Endometrial microvascular endothelial cells (primary cell): ENCODE data around the gene SPATA9. TPM values are rescaled to one million over a fixed set of nuclear protein-coding genes. Genes with fewer than 3 reads are reported as not detected.
"Not testable (repeated sequence)": the region's sequence is repeated elsewhere in the genome, so short reads cannot be mapped to it uniquely, and the experiment has no call there.

Source experiments
- in situ Hi-C: cut with HindIII; loops from 2 replicates; pipeline ENCODE4 v1.10.0; 2017; ENCODE audit warnings: low sequenced_read_pairs, low pct_unique_long_range_greater_than_20kb; ENCODE audit errors: inconsistent ontology term
- total RNA-seq: library from RNA; depleted of rRNA; stranded (reverse); fragments of >200 nt; gene quantifications from one replicate; pipeline ENCODE4 v1.2.3, GENCODE V29; 2015; ENCODE audit errors: inconsistent ontology term

The SPATA9 gene
- total RNA-seq, 1 donor from 2014 or later, result not detected

DNA sequence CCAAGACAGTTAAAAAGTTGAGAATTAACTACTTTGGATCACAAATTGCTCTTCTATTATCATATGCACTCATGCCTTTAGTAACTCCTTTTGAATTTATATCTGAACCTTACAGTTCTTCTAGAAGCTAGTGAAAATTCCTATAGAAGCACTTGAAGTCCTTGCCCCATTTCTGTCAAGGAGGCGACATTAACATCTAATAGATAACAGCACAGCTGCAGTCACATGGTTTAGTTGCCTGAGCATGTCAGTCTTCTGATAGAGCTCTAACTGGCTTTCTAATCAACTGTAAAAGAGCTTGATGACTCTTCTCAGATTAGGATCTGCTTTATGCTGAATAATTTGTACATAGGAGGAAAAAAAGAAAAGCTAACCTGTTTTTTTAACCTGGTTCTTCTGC is 27.2 kb downstream of the SPATA9 start:
- in situ Hi-C loops, result loop anchor here (25.0 kb wide), 2 partner anchors 182 to 682 kb away; no protein-coding TSS in a partner anchor

- in situ Hi-C loops, result loop anchor here (25.0 kb wide), 2 partner anchors 183 to 683 kb away; no protein-coding TSS in a partner anchor
Measured at GRCh38 chr5:95654196-95654595, 28.6 kb downstream of the SPATA9 start.

DNA sequence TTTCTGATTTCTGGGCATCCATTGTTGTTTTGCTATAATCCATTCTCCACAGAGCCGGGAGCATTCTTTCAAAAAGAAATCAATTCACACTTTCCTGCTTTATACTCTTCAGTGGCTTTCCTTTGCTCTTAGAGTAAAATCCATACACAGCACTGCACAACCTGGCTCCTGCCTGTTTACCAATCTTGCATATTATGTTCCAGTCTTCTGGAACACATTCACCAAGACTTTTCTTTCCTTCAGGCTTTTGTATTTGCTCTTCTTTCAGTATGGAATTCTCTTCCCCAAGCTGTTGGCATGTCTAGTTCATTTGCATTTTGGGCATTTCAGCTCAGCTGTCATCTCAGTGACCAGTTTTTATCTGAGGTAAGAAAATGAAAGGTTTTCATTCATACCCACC is 29.9 kb downstream of the SPATA9 start:
- in situ Hi-C loops, result loop anchor here (25.0 kb wide), 2 partner anchors 184 to 684 kb away; no protein-coding TSS in a partner anchor

DNA sequence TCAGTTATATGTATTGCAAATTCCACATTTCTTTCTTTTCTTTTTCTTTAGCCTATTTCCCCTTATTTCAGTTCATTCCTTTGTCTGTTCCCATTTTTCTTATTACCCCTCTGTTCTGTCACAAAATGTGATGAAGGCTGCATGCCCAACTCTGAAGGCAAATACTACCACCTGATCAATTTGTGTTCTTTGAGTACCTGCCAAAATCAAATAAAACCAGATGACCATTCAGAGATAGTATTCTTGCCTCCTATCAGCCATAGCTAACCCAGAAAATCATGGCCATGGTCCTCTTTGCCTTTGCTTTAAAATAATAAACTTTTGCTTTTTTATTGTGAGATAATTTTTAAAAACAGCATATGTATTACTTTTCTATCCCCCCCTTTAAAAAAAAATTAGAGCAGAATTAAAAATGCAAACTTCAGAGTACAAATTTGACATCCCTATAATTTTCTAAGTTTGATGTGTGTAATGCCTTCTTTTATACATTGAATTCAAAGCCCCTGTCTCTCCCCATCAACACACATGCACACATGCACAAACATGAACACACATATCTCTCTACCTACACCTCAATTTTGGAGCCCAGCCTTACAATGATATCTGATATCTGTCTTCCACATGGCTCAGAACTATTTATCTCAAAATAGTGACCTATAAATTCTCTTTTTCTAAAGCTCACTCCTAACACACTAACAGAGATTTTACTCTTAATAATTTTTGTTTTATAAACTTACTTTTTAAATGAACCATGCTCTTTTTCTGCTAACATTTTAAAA is 32.8 kb downstream of the SPATA9 start:
- in situ Hi-C loops, result loop anchor here (25.0 kb wide), 2 partner anchors 187 to 687 kb away; no protein-coding TSS in a partner anchor

DNA sequence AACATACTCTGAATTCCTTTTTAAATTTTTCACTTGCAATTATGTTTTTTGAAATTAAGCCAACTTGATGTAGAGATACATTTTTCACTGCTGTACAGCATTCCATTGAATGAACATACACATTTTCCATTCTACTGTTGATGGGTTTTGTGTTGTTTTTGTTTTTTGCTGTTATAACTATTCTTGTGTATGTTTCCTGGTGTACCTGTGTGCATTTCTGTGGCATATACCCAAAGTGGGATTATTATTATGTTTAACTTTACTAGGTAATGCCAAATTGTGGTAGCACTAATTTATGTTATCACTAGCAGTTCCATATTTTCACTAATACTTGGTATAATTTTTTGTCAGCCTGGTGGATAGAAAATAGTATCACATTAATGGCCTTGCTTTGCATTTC is 33.5 kb downstream of the SPATA9 start:
- in situ Hi-C loops, result no loop called here

- in situ Hi-C loops, result no loop called here
Measured at GRCh38 chr5:95647886-95648860, 34.6 kb downstream of the SPATA9 start.

GRCh38 chr5:95646569-95647431 is 36.0 kb downstream of the SPATA9 start, which contains the start of gene RFESD:
Gene RFESD, plus strand, starts transcription at chr5:95646777. Its CDS starts 5,495 bp downstream, at chr5:95652272.
- in situ Hi-C loops, result no loop called here

DNA sequence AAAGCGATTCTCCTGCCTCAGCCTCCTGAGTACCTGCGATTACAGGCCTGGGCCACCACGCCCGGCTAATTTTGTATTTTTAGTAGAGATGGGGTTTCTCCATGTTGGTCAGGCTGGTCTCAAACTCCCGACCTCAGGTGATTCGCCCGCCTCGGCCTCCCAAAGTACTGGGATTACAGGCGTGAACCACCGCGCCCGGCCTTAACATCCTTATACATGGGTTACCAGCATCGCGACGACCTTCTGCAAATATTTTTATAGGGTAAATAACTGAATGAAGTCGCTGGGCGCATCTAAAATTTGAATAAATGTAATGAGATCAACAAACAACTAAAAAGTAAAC is 36.6 kb downstream of the SPATA9 start:
- in situ Hi-C loops, result not testable (repeated sequence)

DNA sequence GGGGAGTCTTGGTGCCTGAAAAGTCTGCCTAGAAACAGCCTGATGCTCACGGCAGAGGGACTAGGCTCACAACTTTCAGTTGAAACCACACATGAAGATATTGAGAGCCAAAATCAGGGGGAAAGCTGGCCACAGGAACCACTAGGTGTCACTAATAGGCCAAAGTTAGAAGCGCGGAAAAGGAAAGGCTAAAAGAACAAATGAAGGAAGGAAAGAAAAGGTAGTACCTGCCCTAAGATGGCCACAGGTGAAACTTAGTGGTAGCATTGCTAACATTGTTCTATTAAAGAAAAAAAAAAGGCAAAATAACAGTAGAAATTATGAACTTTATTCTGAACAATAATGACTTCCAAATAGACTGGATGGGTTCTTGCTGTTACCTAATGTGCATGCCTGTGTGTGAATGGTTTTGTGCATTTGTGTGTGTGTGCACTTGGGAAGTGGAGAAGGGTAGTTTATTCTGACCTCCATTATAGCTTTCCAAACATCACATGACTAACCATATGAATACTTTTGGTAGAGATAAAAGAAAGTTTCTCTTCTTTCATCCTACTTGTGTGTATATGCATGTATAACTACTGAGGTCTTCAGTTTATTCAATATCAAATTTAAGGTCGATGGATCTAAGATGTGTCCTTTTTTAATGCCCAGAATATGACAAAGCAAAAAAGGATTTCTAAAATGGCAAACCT is 38.3 kb downstream of the SPATA9 start:
- in situ Hi-C loops, result no loop called here

DNA sequence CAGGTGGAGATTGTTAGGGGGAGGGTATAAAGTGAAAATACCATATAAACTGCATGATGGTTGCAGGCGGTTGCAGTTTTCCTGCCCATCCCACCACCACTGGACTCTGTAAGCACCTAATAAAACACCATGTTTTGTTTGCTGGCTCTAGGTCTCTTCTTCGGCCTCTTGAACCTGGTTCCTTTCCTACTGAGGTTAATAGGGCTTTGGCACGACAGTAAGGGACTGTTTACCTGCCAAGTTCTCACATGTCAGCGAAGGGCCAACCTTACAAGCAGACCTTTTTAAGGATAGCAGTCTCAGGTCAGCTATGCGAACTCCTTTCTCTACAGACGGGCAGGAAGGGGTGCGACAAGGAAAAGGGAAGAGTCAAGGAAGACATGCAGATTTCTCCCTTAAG is 39.6 kb downstream of the SPATA9 start:
- in situ Hi-C loops, result no loop called here

DNA sequence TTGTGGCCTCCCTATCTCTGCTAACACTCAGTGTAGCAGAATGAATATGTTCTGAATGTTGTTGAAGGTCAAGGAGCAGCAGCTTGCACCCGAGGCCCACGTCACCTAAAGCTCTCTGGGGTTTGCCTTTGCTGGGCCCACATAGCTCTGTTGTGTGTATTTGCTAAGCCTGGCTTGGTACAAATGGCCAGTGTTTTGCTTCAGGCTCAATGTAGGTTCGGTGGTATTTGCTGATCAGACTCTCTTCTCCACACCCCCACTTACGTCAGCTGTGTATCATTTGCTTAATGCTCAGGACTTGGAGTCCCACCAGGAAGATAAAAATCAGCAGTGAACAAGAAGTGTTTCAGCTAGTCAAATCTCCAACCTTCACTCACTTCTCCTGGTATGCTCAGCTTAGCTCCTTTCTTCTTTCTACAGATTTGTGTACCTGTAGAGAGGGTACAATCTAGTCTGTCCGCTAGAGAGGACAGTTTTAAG is 41.0 kb downstream of the SPATA9 start:
- in situ Hi-C loops, result no loop called here

DNA sequence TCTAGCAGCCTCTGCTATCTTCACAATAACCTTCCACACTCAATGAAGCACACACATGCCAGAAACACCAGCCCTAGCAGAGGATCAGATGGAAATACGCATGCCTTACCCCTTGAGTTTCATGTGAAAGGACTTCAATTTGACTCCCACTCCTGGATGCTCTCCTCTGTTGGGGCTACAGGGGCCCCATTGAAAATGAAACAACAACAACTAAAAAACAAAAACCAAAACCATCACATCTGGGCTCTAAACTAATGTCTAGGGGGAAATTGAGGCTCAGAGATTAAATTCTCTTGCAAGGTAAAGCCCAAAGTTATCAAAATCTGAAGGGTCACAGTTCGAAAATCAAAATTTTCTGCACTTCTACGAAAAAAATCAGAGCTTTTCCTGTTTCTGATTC is 44.2 kb downstream of the SPATA9 start:
- in situ Hi-C loops, result no loop called here

- in situ Hi-C loops, result no loop called here
Measured at GRCh38 chr5:95634081-95634480, 48.7 kb downstream of the SPATA9 start.

- in situ Hi-C loops, result no loop called here
Measured at GRCh38 chr5:95633671-95634070, 49.1 kb downstream of the SPATA9 start.

GRCh38 chr5:95632942-95633341 is 49.8 kb downstream of the SPATA9 start:
- in situ Hi-C loops, result not testable (repeated sequence)

DNA sequence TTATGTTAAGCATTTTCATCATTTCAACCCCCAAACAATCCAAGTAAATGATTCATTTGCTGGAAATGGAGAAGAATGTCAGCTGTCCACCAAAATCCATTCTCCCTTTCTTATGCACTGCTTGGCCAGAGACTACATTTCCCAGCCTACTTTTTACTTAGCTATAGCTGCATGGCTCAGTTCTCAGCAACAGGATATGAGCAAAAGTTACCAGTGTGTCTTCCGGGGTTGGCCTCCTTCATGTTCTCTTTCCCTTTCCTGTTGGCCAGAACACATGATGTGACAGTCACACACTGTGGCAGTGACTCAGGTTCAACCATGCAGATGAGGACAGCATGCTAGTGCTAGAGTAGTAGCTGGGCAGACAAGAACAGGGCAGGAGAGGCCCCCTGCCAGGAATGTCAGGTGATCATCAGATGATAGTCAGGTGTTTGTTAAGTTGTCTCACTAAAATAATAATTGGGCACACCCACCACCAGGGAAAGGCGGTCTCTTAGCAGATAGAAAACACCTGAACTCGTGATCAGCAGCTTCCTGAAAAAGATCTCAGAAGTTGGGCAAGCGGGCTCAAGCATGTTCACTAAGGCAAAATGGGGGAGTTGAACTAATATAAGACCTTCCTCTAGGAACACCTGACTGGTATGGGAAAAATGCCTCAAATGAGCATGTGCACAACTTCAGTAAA is 50.7 kb downstream of the SPATA9 start:
- in situ Hi-C loops, result no loop called here

GRCh38 chr5:95631255-95631958 is 51.4 kb downstream of the SPATA9 start:
- in situ Hi-C loops, result no loop called here
